ENCODE data around the gene SDCCAG8.

- TF ChIP-seq TARDBP (IDR thresholded peaks at IDR 0.05) (no peak), FOXM1 (IDR thresholded peaks at IDR 0.05; ENCODE audit: borderline replicate concordance) (no peak), SUZ12 (IDR thresholded peaks at IDR 0.05) (no peak), ELF4 (IDR thresholded peaks at IDR 0.05) (no peak), ARNT (IDR thresholded peaks at IDR 0.05) (no peak), FOXK2 (IDR thresholded peaks at IDR 0.05) (no peak), ZNF384 (IDR thresholded peaks at IDR 0.05) (no peak), FOXA1 (IDR thresholded peaks at IDR 0.05) (no peak), LEF1 (IDR thresholded peaks at IDR 0.05; ENCODE audit: borderline replicate concordance) (no peak)
Measured at GRCh38 chr1:243288062-243288461, 32.2 kb downstream of the SDCCAG8 start.
